HG02610 (cell line): ENCODE results near the gene ZGPAT.
"Not testable (repeated sequence)": the region's sequence is repeated elsewhere in the genome, so short reads cannot be mapped to it uniquely, and the experiment has no call there.

Source experiments
- ATAC-seq: cut with Tn5 transposase; IDR thresholded peaks from one replicate; pipeline ENCODE4 v1.9.1; 2021; ENCODE audit warnings: mild to moderate bottlenecking, moderate library complexity; ENCODE audit not compliant: unreplicated experiment

Gene ZGPAT

DNA sequence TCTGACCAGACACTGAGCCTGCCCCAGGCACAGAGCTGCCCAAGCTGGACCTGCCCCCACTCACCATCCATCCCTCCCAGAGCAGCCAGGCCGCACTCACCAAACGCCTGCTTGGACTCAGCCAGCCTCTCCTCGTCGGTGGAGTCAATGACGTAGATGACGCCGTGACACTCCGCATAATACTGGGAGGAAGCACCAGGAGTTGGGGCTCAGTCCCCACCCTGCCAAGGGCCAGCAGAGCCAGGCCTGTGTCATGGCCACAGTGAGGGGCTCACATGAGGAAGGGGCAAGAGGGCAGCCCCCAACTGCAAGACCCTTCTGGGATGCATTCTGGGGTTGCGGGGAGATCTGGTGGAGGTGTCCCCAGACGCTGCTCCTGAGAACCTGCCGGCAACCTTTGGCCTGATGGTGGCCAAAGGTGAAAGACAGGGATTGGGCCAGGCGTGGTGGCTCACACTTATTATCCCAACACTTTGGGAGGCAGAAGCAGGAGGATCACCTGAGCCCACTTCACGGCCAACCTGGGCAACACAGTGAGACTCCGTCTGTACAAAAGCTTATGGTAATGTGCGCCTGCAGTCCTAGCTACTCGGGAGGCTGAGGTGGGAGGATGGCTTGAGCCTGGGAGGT is 5.7 kb upstream of the ZGPAT start:
- ATAC-seq, result no peak

DNA sequence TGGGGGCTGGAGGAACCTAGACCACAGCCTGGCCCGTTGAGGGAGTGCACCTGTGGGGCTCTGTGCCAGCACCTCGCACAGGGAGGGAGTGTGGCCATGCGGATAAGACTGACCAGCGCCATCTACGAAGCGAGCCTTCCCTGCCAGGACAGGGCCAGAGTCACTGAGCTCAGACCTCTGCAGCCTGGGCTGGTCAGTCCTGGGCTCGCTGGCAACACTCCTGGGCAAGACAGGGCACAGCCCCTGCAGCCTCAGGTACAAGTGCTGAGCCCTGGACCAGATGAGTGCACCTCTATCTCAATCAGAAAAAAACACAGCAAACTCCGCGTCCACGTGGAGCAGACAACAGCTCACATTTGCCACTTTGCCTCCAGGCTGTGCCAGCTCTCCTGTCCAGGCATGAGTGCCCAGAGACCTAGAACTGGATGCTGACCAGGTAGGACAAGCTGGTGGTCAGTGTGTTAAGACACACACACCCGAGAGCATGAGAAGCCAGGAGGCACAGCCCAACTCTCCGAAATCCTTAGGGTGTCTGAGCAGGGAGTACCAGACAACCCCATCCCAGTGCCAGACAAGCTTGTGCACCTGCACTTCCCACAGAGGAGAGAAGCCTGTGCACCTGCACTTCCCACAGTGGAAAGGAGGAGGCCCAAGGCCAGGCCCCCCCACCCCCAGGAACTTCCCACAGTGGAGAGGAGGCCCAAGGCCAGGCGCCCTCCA is 4.9 kb upstream of the ZGPAT start:
- ATAC-seq, result no peak

DNA sequence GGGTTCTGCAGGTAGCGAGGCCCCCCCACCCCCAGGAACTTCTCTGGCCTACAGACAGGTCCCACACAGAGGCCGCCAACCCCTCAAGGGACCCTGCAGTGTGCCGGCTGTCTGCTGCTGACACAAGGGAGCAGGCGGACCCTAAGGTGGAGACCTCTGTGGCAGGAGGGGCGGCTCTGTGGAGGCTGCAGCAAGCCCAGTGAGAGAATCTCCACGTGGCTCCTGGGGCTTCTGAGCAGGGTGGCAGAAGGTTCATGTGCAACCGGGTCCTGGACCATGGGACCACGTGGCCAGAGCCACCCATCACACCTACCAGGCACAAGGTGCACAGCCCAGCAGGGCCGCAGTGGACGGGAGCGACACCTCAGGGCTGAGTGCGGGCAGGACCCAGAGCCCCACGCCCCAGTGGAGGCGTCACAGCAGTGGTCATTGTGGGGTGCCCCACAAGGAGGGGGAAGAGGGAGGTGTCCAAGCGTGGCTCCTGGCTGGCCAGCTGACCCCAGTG is 4.3 kb upstream of the ZGPAT start:
- ATAC-seq, result no peak

DNA sequence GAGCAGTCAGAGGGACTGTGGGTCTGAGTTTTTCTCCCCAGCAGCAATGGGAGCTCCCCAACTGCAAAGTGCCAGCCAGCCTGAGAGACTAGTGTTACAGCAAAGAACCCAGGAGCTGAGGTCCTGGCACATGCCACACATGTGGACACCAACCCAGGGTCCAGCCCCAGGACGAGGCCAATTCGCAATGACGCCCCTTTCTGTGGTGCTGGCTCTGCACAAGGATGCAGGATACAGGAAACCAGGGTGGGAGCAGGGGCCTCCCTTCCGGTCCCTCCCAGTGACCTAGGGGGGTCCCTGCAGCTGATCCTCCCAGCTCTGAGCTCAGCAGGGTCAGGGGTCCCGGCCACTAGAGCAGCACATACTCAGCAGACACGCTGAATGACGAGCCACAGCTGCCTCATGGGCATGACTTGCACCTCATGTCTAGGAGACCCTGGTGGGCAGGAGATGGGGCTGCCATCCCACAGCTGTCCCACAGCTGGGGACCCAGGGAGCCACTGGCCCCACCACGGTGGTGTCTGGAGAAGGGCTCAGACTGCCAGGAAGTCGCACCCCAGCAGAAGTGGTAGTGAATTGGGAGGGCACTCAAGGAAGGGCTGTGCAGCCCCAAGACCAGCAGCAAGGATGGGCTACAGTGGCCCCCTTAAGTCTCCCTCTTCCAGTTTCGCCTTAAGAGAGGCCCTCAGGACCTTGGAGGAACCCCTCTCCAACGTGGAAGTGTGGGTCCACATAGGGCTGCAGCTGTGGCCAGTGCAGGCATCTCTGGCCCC is 3.7 kb upstream of the ZGPAT start:
- no peak for ATAC-seq

DNA sequence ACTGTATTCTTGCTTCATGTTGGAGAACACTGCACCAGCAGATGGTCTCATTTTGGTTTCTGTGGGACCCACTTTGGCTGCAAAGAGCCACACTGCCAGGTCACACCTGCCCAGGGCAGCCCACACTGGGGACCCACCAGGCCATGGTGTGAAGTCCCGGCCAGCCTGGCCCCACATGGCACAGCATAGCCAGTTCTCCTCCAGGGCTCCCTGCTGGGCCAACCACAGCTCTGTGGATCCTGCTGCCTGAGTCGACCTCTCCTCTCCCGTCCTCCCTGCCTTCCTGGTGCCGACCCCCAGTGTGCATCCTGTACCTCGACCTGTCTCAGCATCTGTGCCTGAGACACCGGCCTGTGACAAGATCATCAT is 3.1 kb upstream of the ZGPAT start:
- ATAC-seq, result no peak

DNA sequence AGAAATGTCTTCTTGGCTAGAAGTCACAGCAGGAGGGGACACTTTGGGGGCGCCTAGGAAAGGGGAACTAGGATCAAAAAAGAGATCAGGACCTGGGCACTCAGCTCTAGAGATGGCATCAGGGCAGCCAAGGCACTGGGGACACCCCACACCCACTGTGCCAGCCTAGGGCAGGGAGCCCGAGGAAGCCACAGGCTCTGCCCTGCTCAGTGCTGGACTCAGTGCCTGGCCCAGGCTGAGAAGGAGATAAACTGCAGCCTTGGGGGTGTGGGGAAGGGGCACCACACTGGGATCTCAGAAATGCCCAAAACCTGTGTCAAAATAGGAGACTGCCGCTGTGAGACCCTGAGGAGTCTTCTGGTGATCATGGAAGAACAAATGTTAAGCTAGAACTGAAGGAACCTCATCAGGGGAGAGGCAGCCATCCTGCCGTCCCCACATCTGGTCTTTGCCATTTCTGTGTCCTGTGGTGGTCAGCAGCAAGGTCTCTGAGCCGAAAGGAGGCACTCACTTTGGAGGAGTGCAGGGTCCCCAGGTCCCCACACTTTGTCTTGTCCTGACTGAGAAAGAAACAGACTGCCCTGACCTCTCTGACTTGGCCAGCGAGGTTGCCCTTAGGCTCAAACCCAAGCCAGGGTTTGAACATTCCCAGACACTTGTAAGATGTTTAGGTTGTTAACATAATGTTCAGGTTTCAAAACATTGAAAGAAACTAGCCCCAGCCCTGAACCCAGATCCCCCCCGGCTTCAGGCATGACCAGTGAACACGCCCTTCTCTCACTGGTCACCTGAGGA is 2.4 kb upstream of the ZGPAT start:
- no peak for ATAC-seq

DNA sequence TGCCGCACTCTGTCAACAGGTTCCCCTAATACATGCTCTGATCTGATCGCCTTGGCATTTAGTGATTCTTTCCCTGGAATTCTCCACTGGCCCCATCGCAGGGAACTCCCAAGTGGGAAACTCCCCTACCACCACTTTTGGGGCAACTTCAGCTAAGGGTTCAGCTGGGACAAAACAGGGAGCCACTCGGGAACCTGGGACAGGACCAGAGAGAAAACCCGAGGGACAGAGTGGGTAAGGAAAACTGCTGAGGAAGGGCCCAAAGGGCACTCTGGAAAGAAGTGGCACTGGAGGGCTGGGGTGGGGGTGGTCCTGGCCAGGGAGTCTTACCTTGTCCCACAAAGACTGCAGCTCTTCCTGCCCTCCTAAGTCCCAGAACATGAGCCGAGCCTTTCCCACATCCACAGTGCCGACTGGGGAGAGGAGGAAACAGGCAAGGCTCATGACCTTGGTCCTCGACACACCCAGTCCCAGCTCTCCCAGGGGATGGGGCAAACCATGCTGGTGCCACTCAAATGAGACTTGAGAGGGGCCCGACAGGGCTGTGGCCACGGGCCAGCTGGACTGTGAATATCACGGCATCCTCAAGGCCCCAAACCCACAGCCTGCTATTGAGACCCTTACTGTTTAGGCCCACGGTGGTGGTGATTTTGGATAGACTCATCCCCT is 1.7 kb upstream of the ZGPAT start:
- ATAC-seq, result no peak

DNA sequence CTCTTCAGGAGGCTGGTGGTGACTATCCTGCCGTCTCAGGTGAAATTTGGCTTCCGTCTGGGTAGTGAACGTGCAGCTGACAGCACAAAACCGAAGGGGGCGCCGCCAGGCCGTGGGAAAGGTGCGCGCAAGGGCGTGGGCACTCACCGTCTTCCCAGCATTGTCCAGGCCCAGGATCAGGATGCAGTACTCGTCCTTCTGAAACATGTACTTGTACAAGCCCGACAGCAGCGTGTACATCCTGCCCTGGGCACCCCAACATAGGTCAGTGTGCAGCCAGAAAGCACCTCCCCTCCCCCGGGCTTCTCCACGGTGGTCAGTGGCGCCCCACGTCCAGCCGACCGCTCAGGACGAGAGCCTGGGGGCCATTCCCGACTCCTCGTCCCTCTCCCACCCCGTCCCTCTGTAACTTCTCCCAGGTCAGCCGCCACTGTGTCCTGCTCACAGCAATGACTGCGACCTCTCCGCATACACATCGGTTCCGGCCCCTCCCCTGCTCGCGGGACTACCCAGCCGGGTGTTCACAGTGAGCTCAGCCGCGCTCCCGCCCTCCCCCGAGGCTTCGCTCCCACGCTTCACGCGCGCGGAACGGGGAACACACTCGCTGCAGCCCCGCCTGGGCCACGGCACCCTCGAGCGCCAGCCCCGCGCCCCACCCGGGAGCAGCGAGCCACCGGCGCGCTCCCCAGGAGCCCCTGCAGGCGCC is 834 bp upstream of the ZGPAT start:
- peak; percentile 12 for ATAC-seq

DNA sequence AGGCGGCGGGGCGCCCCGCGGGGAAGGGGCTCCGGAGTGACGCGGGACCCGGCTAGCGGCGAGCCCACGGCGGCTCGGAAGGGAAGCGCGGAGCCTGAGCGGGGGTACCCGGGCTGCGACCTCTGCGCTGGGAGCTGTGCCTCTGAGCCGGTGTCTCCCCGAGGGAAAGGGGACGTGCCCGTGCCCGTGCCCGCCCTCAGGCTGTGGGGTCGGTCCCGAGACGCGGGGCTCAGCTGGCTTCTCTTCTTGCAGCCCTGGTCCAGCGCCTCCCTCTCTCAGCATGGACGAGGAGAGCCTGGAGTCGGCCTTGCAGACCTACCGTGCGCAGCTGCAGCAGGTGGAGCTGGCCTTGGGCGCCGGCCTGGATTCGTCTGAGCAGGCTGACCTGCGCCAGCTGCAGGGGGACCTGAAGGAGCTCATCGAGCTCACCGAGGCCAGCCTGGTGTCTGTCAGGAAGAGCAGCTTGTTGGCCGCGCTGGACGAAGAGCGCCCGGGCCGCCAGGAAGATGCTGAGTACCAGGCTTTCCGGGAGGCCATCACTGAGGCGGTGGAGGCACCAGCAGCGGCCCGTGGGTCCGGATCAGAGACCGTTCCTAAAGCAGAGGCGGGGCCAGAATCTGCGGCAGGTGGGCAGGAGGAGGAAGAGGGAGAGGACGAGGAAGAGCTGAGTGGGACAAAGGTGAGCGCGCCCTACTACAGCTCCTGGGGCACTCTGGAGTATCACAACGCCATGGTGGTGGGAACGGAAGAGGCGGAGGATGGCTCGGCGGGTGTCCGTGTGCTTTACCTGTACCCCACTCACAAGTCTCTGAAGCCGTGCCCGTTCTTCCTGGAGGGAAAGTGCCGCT is 686 bp downstream of the ZGPAT start:
- ATAC-seq, result peak; percentile 12

DNA sequence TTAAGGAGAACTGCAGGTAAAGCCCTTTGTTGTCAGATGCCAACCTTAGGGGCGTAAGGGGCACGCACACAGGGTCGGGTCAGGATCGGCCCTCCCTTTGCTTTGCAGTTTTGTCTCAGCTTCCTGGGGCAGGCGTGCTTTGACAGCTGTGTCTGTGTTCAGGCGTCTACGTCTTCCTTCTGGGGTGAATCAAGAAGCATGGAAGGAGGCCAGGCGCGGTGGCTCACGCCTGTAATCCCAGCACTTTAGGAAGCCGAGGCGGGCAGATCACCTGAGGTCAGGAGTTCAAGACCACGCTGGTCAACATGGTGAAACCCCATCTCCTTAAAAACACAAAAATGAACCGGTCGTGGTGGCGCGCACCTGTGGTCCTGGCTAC is 1.3 kb downstream of the ZGPAT start:
- ATAC-seq, result no peak

DNA sequence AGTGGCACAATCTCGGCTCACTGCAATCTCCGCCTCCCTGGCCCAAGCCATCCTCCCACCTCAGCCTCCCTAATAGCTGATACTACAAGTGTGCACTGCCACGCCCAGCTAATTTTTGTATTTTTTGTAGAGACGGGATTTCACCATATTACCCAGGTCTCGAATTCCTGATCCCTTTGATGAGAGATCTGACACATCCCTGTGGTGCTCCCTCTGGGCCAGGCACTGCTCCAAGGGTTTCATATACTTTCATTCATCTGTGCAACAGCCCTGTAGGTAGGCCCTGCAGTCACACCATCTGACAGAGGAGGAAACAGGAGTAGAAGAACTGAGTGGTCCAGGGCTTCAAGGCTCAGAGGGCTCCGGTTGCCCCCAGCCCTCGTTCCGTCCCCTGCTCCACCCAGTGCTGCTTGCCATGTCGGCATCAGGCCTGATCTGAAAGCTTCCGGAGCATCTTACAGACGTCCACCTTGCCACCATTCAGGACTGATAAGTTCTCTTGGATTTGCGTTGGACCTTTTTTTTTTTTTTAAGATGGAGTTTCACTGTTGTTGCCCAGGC is 3.3 kb downstream of the ZGPAT start:
- ATAC-seq, result no peak

DNA sequence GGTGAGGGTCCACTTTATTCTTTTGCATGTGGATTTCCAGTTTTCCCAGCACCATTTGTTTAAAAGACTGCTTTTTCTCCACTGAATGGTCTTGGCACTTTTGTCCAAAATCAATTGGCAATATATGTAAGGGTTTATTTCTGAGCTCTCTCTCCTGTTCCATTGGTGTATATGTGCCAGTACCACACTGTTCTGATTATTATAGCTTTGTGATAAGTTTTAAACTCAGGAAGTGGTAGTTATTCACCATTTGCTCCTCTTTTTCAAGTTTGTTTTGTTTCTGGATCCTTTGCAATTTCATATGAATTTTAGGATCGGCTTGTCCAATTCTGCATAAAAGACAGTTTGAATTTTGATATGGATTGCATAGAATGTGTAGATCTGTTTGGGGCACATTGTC is 4.4 kb downstream of the ZGPAT start:
- ATAC-seq, result no peak

DNA sequence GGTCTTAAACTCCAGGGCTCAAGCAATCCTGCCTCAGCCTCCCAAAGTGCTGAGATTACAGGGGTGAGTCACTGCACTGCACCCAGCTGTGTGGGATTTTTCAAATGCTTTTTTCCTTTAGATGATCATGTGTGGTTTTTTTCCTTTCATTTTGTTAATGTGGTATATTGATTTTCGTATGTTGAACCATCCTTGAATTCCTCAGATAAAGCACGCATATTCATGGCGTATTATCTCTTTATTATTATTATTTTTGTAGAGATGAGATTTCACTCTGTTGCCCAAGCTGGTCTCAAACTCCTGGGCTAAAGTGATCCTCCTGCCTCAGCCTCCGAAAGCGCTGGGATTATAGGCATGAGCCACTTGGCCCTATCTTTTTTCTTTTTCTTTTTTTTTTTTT is 7.0 kb downstream of the ZGPAT start:
- ATAC-seq, result no peak

DNA sequence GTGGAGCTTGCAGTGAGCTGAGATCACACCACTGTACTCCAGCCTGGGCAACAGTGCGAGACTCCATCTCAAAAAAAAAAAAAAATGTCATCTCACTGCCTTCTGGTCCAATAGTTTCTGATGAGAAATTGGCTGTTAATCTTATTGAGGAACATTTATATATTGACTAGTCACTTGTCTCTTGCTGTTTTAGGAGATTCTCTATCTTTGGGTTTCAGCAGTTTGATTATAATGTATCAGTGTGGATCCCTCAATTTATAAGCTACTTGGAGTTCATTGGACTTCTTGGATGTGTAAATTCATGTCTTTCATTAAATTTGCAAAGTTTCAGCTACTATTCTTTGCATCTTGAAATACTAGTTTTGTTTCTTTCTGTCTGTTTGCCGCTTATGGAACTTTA is 11.2 kb downstream of the ZGPAT start:
- no peak for ATAC-seq

DNA sequence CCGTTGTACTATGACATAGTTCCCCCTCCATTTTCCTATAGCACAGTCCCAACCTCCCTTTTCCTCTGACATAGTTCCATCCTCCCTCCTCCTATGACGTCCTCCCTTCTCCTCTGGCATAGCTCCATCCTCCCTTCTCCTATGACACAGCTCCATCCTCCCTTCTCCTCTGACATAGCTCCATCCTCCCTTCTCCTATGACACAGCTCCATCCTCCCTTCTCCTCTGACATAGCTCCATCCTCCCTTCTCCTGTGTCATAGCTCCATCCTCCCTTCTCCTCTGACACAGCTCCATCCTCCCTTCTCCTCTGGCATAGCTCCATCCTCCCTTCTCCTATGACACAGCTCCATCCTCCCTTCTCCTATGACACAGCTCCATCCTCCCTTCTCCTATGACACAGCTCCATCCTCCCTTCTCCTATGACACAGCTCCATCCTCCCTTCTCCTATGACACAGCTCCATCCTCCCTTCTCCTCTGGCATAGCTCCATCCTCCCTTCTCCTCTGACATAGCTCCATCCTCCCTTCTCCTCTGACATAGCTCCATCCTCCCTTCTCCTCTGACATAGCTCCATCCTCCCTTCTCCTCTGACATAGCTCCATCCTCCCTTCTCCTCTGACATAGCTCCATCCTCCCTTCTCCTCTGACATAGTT is 15.3 kb downstream of the ZGPAT start:
- ATAC-seq, result not testable (repeated sequence)

DNA sequence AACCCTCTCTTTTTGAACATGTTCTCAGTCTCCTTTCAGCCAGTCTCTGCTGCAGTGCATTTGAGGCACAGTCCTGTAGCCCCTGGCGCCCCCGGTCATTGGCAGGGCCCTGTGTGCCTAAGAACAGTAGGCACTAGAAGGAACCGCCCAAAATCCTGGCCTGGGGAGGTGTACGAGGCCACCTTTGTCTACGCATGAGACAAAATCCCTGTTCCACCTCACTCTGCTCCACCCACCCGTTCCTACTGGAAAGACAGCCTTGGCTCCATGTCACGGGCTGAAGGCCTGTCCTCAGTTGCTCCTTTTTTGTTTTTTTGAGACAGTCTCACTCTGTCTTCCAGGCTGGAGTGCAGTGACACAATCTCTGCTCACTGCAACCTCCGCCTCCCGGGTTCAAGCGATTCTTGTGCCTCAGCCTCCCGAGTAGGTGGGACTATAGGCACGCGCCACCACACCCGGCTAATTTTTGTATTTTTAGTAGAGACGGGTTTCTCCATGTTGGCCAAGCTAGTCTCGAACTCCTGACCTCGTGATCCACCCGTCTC is 22.4 kb downstream of the ZGPAT start:
- not testable (repeated sequence) for ATAC-seq

DNA sequence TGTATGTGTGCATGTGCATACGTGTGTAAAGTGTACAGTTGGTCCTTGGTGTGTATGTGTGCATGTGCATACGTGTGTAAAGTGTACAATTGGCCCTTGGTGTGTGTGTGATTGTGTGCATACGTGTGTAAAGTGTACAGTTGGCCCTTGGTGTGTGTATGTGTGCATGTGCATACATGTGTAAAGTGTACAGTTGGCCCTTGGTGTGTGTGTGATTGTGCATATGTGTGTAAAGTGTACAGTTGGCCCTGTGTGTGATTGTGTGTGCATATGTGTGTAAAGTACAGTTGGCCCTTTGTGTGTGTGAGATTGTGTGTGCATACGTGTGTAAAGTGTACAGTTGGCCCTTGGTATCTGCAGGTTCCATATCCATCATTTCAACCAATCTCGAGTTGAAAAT is 23.6 kb downstream of the ZGPAT start:
- ATAC-seq, result no peak
